K562 (cell line): Measurements from ENCODE around the gene PREB. TPM values are rescaled to one million over a fixed set of nuclear protein-coding genes. Genes with fewer than 3 reads are reported as not detected.

Experiments used
- ATAC-seq: fragments of 200-7000 bp; cut with Tn5 transposase; 3 replicates; pipeline ENCODE4 v1.9.1; 2020; ENCODE audit warnings: moderate library complexity
- BruUV-seq: library from RNA; stranded (reverse); fragments of 400-500 nt; replicated peaks from 2 replicates; lab custom pipeline; 2021; lab: Mats Ljungman, UMichigan
- CTCF ChIA-PET: fragments of 300-600 bp; formaldehyde crosslinking; extraction: SDS; loops from one replicate; lab custom pipeline; 2021; ENCODE audit warnings: low intra/inter-chr PET ratio; lab: Yijun Ruan, JAX
- POLR2A ChIA-PET: fragments of 300-600, 350-650 bp; sonication (Branson Sonifier 250); formaldehyde crosslinking; extraction: SDS; loops from one replicate; lab custom pipeline; 2021; ENCODE audit warnings: antibody characterized with exemption, inconsistent platforms; lab: Yijun Ruan, JAX
- DNase-seq, 4 experiments: peaks; one replicate each; pipeline versions ENCODE4 v3.0.0 to v3.0.0-alpha.2; 2011 to 2018; ENCODE audit warnings: low spot score in 3 of 4, mixed read lengths in 3 of 4; ENCODE audit errors: extremely low read depth in 1 of 4
- FAIRE-seq: peaks from 2 replicates; lab custom pipeline; 2011; peaks lifted over from hg19 to GRCh38; lab: Jason Lieb, UNC
- H2AFZ ChIP-seq: 2 replicates; pipeline ENCODE4 v1.6.0; 2011; ENCODE audit warnings: low read depth, low read length, control low read depth, inconsistent platforms
- H3K27ac ChIP-seq: fragments of 200-600 bp; 3 replicates; pipeline ENCODE4 v1.8.0; 2011; ENCODE audit warnings: low read depth, mild to moderate bottlenecking, control low read depth, inconsistent platforms, low read length, moderate library complexity, mixed read lengths; ENCODE audit errors: extremely low read depth
- H3K27me3 ChIP-seq, 2 experiments: fragments of 300-600 bp in 1 of 2; 2 replicates in 1 of 2; 3 replicates in 1 of 2; pipeline versions ENCODE4 v1.6.0 to v1.8.0; 2011; ENCODE audit warnings: inconsistent platforms in 2 of 2, low read length in 2 of 2, mild to moderate bottlenecking in 1 of 2, mixed read lengths in 1 of 2, moderate library complexity in 1 of 2; ENCODE audit not compliant: control insufficient read depth in 2 of 2, insufficient read depth in 2 of 2
- H3K36me3 ChIP-seq: fragments of 300-600 bp; 3 replicates; pipeline ENCODE4 v1.8.0; 2011; ENCODE audit warnings: mild to moderate bottlenecking, low read length, inconsistent platforms; ENCODE audit not compliant: control insufficient read depth, insufficient read depth
- H3K4me1 ChIP-seq, 2 experiments: fragments of 200-600 bp in 1 of 2; replicated peaks in 1 of 2; 2 replicates in 1 of 2; 3 replicates in 1 of 2; pipeline versions ENCODE4 v1.5.1 to v1.8.0; 2011; ENCODE audit warnings: inconsistent platforms in 2 of 2, low read length in 2 of 2, mild to moderate bottlenecking in 1 of 2, mixed read lengths in 1 of 2, moderate library complexity in 1 of 2; ENCODE audit not compliant: control insufficient read depth in 2 of 2, insufficient read depth in 2 of 2
- H3K4me2 ChIP-seq: 2 replicates; pipeline ENCODE4 v1.6.1; 2011; ENCODE audit warnings: low read length, control low read depth, inconsistent platforms, mixed read lengths; ENCODE audit not compliant: insufficient read depth
- H3K4me3 ChIP-seq: fragments of 200-600 bp; sonication (generic), shearing (Covaris generic); 2 replicates; pipeline ENCODE4 v1.5.1; 2016; ENCODE audit warnings: control low read depth, inconsistent platforms
- H3K79me2 ChIP-seq: fragments of 200-600 bp; 3 replicates; pipeline ENCODE4 v1.8.0; 2011; ENCODE audit warnings: low read length, inconsistent platforms; ENCODE audit not compliant: control insufficient read depth, insufficient read depth
- H3K9ac ChIP-seq, 2 experiments: 2 replicates each; pipeline versions ENCODE4 v1.6.0 to v1.6.1; 2011; ENCODE audit warnings: low read depth in 2 of 2, low read length in 2 of 2, control low read depth in 1 of 2, inconsistent platforms in 1 of 2, mild to moderate bottlenecking in 1 of 2, mixed read lengths in 1 of 2; ENCODE audit not compliant: insufficient read depth in 1 of 2
- H3K9me1 ChIP-seq: one replicate; pipeline ENCODE4 v1.6.0; 2011; ENCODE audit warnings: inconsistent platforms, mild to moderate bottlenecking, low read length, moderate library complexity; ENCODE audit not compliant: control insufficient read depth, insufficient read depth
- H3K9me3 ChIP-seq: replicated peaks from 2 replicates; pipeline ENCODE4 v1.5.1; 2011; ENCODE audit warnings: low read depth, low read length, inconsistent platforms; ENCODE audit not compliant: control insufficient read depth, insufficient read depth
- H4K20me1 ChIP-seq: replicated peaks from 2 replicates; pipeline ENCODE4 v1.6.1; 2011; ENCODE audit warnings: low read length, inconsistent platforms, mixed read lengths; ENCODE audit not compliant: control insufficient read depth, insufficient read depth
- BACH1 ChIP-seq: fragments of 200-800 bp; sonication (Bioruptor generic); IDR thresholded peaks from 2 replicates; pipeline ENCODE4 v1.6.1; 2016; ENCODE audit warnings: missing genetic modification characterization, missing compliant biosample characterization
- GATAD2B ChIP-seq: fragments of 450-650 bp; IDR thresholded peaks from 2 replicates; pipeline ENCODE4 v1.6.1; 2017; ENCODE audit warnings: mild to moderate bottlenecking, borderline replicate concordance
- PATZ1 ChIP-seq: fragments of 250-450 bp; sonication (Bioruptor Pico); IDR thresholded peaks from 2 replicates; pipeline ENCODE4 v1.5.0; 2020; ENCODE audit warnings: mild to moderate bottlenecking, borderline replicate concordance
- PPARD ChIP-seq: fragments of 250-450 bp; sonication (Bioruptor Pico); IDR thresholded peaks from 2 replicates; pipeline ENCODE4 v1.8.0; 2022; ENCODE audit warnings: inconsistent platforms, mild to moderate bottlenecking, moderate library complexity
- RBM22 ChIP-seq: fragments of 200-400 bp; formaldehyde crosslinking; IDR thresholded peaks from 2 replicates; pipeline ENCODE4 v1.6.1; 2018; ENCODE audit warnings: low read length, low read depth; ENCODE audit not compliant: poor library complexity, severe bottlenecking
- SMAD2 ChIP-seq: fragments of 150-350 bp; IDR thresholded peaks from 2 replicates; pipeline ENCODE4 v1.6.1; 2014; ENCODE audit warnings: low read depth, mild to moderate bottlenecking, low read length
- SMAD4 ChIP-seq: fragments of 250-450 bp; sonication (Bioruptor Pico); conservative IDR thresholded peaks from 2 replicates; pipeline ENCODE4 v1.8.0; 2021; ENCODE audit warnings: inconsistent platforms, mild to moderate bottlenecking, moderate library complexity
- TCFL5 ChIP-seq: fragments of 250-450 bp; sonication (Bioruptor Pico); conservative IDR thresholded peaks from 2 replicates; pipeline ENCODE4 v1.6.1; 2021; ENCODE audit warnings: mild to moderate bottlenecking, moderate library complexity, matching md5 sums
- UBTF ChIP-seq, 2 experiments: IDR thresholded peaks; 2 replicates each; pipeline ENCODE4 v1.6.1; 2012; ENCODE audit warnings: improper control_type of control experiment in 2 of 2, low read depth in 2 of 2, low read length in 2 of 2, borderline replicate concordance in 1 of 2
- XRCC3 ChIP-seq: fragments of 450-650 bp; IDR thresholded peaks from 2 replicates; pipeline ENCODE4 v1.6.1; 2017; ENCODE audit warnings: mild to moderate bottlenecking, moderate library complexity
- WGBS: fragments of 100-300 bp; shearing (Covaris generic); methylation state at CpG from one replicate; pipeline ENCODE4 v1.1.6; 2016; ENCODE audit warnings: low coverage, mixed read lengths; ENCODE audit not compliant: insufficient coverage; ENCODE audit errors: missing lambda C conversion rate; 5-methylcytosine and 5-hydroxymethylcytosine counted together
- in situ Hi-C: fragments of 300-500 bp; cut with MboI; formaldehyde crosslinking; loops from 4 replicates; pipeline ENCODE4 v1.15.0; 2018; ENCODE audit warnings: inconsistent platforms, mixed read lengths
- intact Hi-C: fragments of 100-400 bp; cut with micrococcal nuclease; formaldehyde crosslinking; loops from 2 replicates; pipeline ENCODE4 v1.14.2; 2022
- polyA plus RNA-seq, 8 experiments: library from polyadenylated mRNA; depleted of rRNA in 4 of 8; stranded (reverse) in 5 of 8; unstranded in 3 of 8; fragments of >200 nt; fragmentation: Nextera tagmentation in 2 of 8; fragmentation: Illumina TruSeq in 1 of 8; extraction: Ambion mirVana in 2 of 8; extraction: Trizol in 1 of 8; gene quantifications; 2 replicates each; pipeline versions ENCODE4 v1.2.1 to v1.2.3, GENCODE V29; 2011 to 2014; ENCODE audit warnings: inconsistent platforms in 1 of 8, missing spikeins in 1 of 8
- total RNA-seq, 7 experiments: library from RNA; depleted of rRNA in 6 of 7; stranded (reverse); fragments of >200 nt in 6 of 7; fragmentation: Illumina TruSeq in 2 of 7; extraction: Trizol in 2 of 7; gene quantifications; 2 replicates each; pipeline versions ENCODE4 v1.2.1 to v1.2.3, GENCODE V29; 2011 to 2021; ENCODE audit warnings: low replicate concordance in 1 of 7

The PREB gene
- total and polyA plus RNA-seq, 9 of the 15 experiments (the other 6 are each of a cell fraction or from before 2014, with no cell fraction given): 35.1 to 84.2 (median 67.2) TPM

GRCh38 chr2:27174638-27175037, 40.2 kb upstream of the PREB start:
- ChIA-PET POLR2A (interaction anchor here (0.6 to 1.9 kb wide), 4 partner anchors 9 to 38 kb away, joined by 3 to 8 read pairs (median 4); no protein-coding TSS in a partner anchor), CTCF (no interaction called here)
- no peaks in the 10 kb centered on the region for H3K9me3 ChIP-seq
- intact Hi-C loops: no loop called here
- no TSS peak for BruUV-seq
- H2AFZ ChIP-seq: no peak overlapping the region
- FAIRE-seq: no peak
- no peak overlapping the region for H3K27ac ChIP-seq
- no peaks in the 10 kb centered on the region for H3K79me2 ChIP-seq
- in situ Hi-C loops: no loop called here
- H3K4me3 ChIP-seq: no peak overlapping the region
- no peaks in the 10 kb centered on the region for H3K9me1 ChIP-seq
- peaks cover 8 to 9% of the 10 kb centered on the region in 2 experiments; a peak in 3 of 5 replicates for H3K4me1 ChIP-seq
- peaks cover 17 to 42% of the 10 kb centered on the region in 2 experiments; a peak in 4 of 5 replicates for H3K27me3 ChIP-seq
- H4K20me1 ChIP-seq: no peaks in the 10 kb centered on the region
- WGBS: 2% methylated on average over 6 of the region's 6 CpGs
- no peak overlapping the region for H3K9ac ChIP-seq
- TF ChIP-seq BACH1 (tag): no peak
- no peak for TF ChIP-seq UBTF (IDR thresholded peaks at IDR 0.05; ENCODE audit: borderline replicate concordance in 1 of 2, low read depth in 2 of 2, low read length in 2 of 2)
- no peak for TF ChIP-seq TCFL5 (CRISPR knock-in tag)
- TF ChIP-seq PATZ1 (CRISPR knock-in tag): no peak
- TF ChIP-seq GATAD2B: no peak
- no peak for TF ChIP-seq SMAD4 (CRISPR knock-in tag)
- no peak for TF ChIP-seq SMAD2
- no peak for TF ChIP-seq XRCC3
- no peak for TF ChIP-seq PPARD (CRISPR knock-in tag)
- TF ChIP-seq RBM22: no peak
- no peak overlapping the region for H3K4me2 ChIP-seq
- peak; percentile 42; the same call in 2 of the 3 replicates for ATAC-seq
- no peaks in the 10 kb centered on the region for H3K36me3 ChIP-seq
- no peak for DNase-seq
